HL-60 (cell line): ENCODE results near the gene WDPCP.

Experiments
- DNase-seq, 2 experiments: peaks; one replicate each; pipeline ENCODE4 v3.0.0-alpha.2; 2010 to 2020; ENCODE audit warnings: low read depth in 1 of 2, low spot score in 1 of 2
- H3K27ac ChIP-seq: fragments of 250-450 bp; sonication (Bioruptor Pico); replicated peaks from 2 replicates; pipeline ENCODE4 v1.5.1; 2020; ENCODE audit warnings: mild to moderate bottlenecking, moderate library complexity
- H3K27me3 ChIP-seq: fragments of 250-450 bp; sonication (Bioruptor Pico); 2 replicates; pipeline ENCODE4 v1.5.1; 2021; ENCODE audit warnings: mild to moderate bottlenecking, moderate library complexity; ENCODE audit not compliant: insufficient read depth, poor library complexity, severe bottlenecking
- H3K4me3 ChIP-seq: replicated peaks from 2 replicates; pipeline ENCODE4 v1.5.1; 2011; ENCODE audit warnings: mild to moderate bottlenecking, control low read depth, low read length; ENCODE audit not compliant: insufficient read depth
- CTCF ChIP-seq: IDR thresholded peaks from one replicate; pipeline ENCODE4 v1.5.1; 2011; ENCODE audit warnings: low read length, control low read depth, inconsistent platforms; ENCODE audit not compliant: insufficient read depth
- GABPA ChIP-seq: IDR thresholded peaks from 2 replicates; pipeline ENCODE4 v1.6.1; 2012; ENCODE audit warnings: low read depth
- POLR2AphosphoS5 ChIP-seq: IDR thresholded peaks from 2 replicates; pipeline ENCODE4 v1.6.1; 2012; ENCODE audit warnings: low read depth
- REST ChIP-seq: IDR thresholded peaks from 2 replicates; pipeline ENCODE4 v1.6.1; 2012; ENCODE audit warnings: low read depth; ENCODE audit not compliant: insufficient replicate concordance
- SPI1 ChIP-seq: IDR thresholded peaks from 2 replicates; pipeline ENCODE4 v1.6.1; 2012; ENCODE audit warnings: low read depth, mild to moderate bottlenecking, borderline replicate concordance

The WDPCP gene

GRCh38 chr2:63446658-63447057 lies 141.6 kb downstream of the WDPCP start:
- TF ChIP-seq SPI1: no peak
- H3K27me3 ChIP-seq: no peaks in the 10 kb centered on the region
- no peak overlapping the region for H3K27ac ChIP-seq
- no peak overlapping the region for H3K4me3 ChIP-seq
- DNase-seq: no peak

GRCh38 chr2:63444565-63445288 lies 143.6 kb downstream of the WDPCP start:
- DNase-seq: no peak
- Histone ChIP-seq H3K27ac (no peak overlapping the region), H3K27me3 (no peaks in the 10 kb centered on the region), H3K4me3 (no peak overlapping the region)
- no peak for TF ChIP-seq GABPA
- no peak for TF ChIP-seq CTCF
- TF ChIP-seq REST: no peak
- TF ChIP-seq SPI1: no peak
- no peak for TF ChIP-seq POLR2AphosphoS5

- no peaks in the 10 kb centered on the region for H3K27me3 ChIP-seq
- H3K4me3 ChIP-seq: no peak overlapping the region
- TF ChIP-seq REST: no peak
- DNase-seq: no peak
- no peak overlapping the region for H3K27ac ChIP-seq
Measured at GRCh38 chr2:63440612-63441011, 147.7 kb downstream of the WDPCP start.

- Histone ChIP-seq H3K4me3 (no peak overlapping the region), H3K27ac (no peak overlapping the region), H3K27me3 (no peaks in the 10 kb centered on the region)
- DNase-seq: no peak
- TF ChIP-seq POLR2AphosphoS5: no peak
- TF ChIP-seq SPI1: no peak
- TF ChIP-seq REST: no peak
- TF ChIP-seq CTCF: no peak
- no peak for TF ChIP-seq GABPA
Measured at GRCh38 chr2:63438181-63438580, 150.1 kb downstream of the WDPCP start.
